Measurements from ENCODE around the gene ARRDC4. TPM values are rescaled to one million over a fixed set of nuclear protein-coding genes. Genes with fewer than 3 reads are reported as not detected.

The ARRDC4 gene
- total RNA-seq, 2 donors from 2014 or later = 2.1 TPM

- no peak overlapping the region for H3K4me3 Mint-ChIP-seq
- no peak for DNase-seq
- Histone ChIP-seq H3K9me3 (ENCODE audit: control insufficient read depth, low read length) (no peaks in the 10 kb centered on the region), H3K36me3 (ENCODE audit: control insufficient read depth, insufficient read depth, low read length) (no peaks in the 10 kb centered on the region), H3K27me3 (ENCODE audit: control insufficient read depth, insufficient read depth, low read length, poor library complexity, severe bottlenecking) (no peaks in the 10 kb centered on the region), H3K27ac (ENCODE audit: low read depth, low read length) (no peak overlapping the region), H3K9ac (ENCODE audit: extremely low read depth, low read length, poor library complexity, severe bottlenecking) (no peak overlapping the region), H3K4me1 (ENCODE audit: control insufficient read depth, insufficient read depth, low read length) (no peaks in the 10 kb centered on the region), H3K4me3 (ENCODE audit: low read length) (no peak overlapping the region)
- H3K27ac Mint-ChIP-seq = no peak overlapping the region
- no peaks in the 10 kb centered on the region for H3K27me3 Mint-ChIP-seq (ENCODE audit: insufficient read depth)
- peaks cover 3% of the 10 kb centered on the region for H3K4me1 Mint-ChIP-seq
- no peaks in the 10 kb centered on the region for H3K9me3 Mint-ChIP-seq
- peaks cover 2% of the 10 kb centered on the region for H3K36me3 Mint-ChIP-seq (ENCODE audit: low read depth)
- no peak for TF ChIP-seq CTCF (conservative IDR thresholded peaks at IDR 0.05)
- WGBS, 2 experiments (ENCODE audit: insufficient coverage in 1 of 2, insufficient read length in 1 of 2) = 75% methylated on average over 1 of the region's 1 CpG; no CpG with 5 or more reads in 1 of the 2 experiments
These were observed 11.9 kb downstream of the ARRDC4 start for GRCh38 chr15:97972366-97972765.

GRCh38 chr15:97976129-97976528 is 15.6 kb downstream of the ARRDC4 start:
- Histone ChIP-seq H3K4me1 (ENCODE audit: control insufficient read depth, insufficient read depth, low read length) (no peaks in the 10 kb centered on the region), H3K4me3 (ENCODE audit: low read length) (no peak overlapping the region), H3K27ac (ENCODE audit: low read depth, low read length) (no peak overlapping the region), H3K9ac (ENCODE audit: extremely low read depth, low read length, poor library complexity, severe bottlenecking) (no peak overlapping the region), H3K9me3 (ENCODE audit: control insufficient read depth, low read length) (no peaks in the 10 kb centered on the region), H3K27me3 (ENCODE audit: control insufficient read depth, insufficient read depth, low read length, poor library complexity, severe bottlenecking) (no peaks in the 10 kb centered on the region), H3K36me3 (ENCODE audit: control insufficient read depth, insufficient read depth, low read length) (no peaks in the 10 kb centered on the region)
- H3K4me3 Mint-ChIP-seq = no peak overlapping the region
- H3K36me3 Mint-ChIP-seq (ENCODE audit: low read depth) = peaks cover 2% of the 10 kb centered on the region
- TF ChIP-seq CTCF (conservative IDR thresholded peaks at IDR 0.05) = no peak
- DNase-seq = no peak
- peaks cover 17% of the 10 kb centered on the region for H3K4me1 Mint-ChIP-seq
- WGBS, 2 experiments (ENCODE audit: insufficient coverage in 1 of 2, insufficient read length in 1 of 2) = 87 to 90% methylated on average over 7 to 8 of the region's 8 CpGs
- H3K9me3 Mint-ChIP-seq = no peaks in the 10 kb centered on the region
- H3K27me3 Mint-ChIP-seq (ENCODE audit: insufficient read depth) = no peaks in the 10 kb centered on the region
- H3K27ac Mint-ChIP-seq = no peak overlapping the region

GRCh38 chr15:97976766-97977503 is 16.4 kb downstream of the ARRDC4 start:
- Mint-ChIP-seq H3K27me3 (ENCODE audit: insufficient read depth) (no peaks in the 10 kb centered on the region), H3K4me3 (no peak overlapping the region), H3K27ac (no peak overlapping the region), H3K4me1 (peaks cover 17% of the 10 kb centered on the region), H3K36me3 (ENCODE audit: low read depth) (no peaks in the 10 kb centered on the region), H3K9me3 (no peaks in the 10 kb centered on the region)
- TF ChIP-seq CTCF (conservative IDR thresholded peaks at IDR 0.05) = no peak
- H3K4me1 ChIP-seq (ENCODE audit: control insufficient read depth, insufficient read depth, low read length) = no peaks in the 10 kb centered on the region
- H3K27me3 ChIP-seq (ENCODE audit: control insufficient read depth, insufficient read depth, low read length, poor library complexity, severe bottlenecking) = no peaks in the 10 kb centered on the region
- no peak overlapping the region for H3K9ac ChIP-seq (ENCODE audit: extremely low read depth, low read length, poor library complexity, severe bottlenecking)
- 94 to 97% methylated on average over 6 to 8 of the region's 10 CpGs for WGBS, 2 experiments (ENCODE audit: insufficient coverage in 1 of 2, insufficient read length in 1 of 2)
- no peak overlapping the region for H3K4me3 ChIP-seq (ENCODE audit: low read length)
- no peak for DNase-seq
- H3K36me3 ChIP-seq (ENCODE audit: control insufficient read depth, insufficient read depth, low read length) = no peaks in the 10 kb centered on the region
- no peaks in the 10 kb centered on the region for H3K9me3 ChIP-seq (ENCODE audit: control insufficient read depth, low read length)
- H3K27ac ChIP-seq (ENCODE audit: low read depth, low read length) = no peak overlapping the region
